ENCODE data around the gene GPR148.

Gene GPR148

GRCh38 chr2:130737592-130737991, 8.7 kb downstream of the GPR148 start:
- H4K8ac ChIP-seq (ENCODE audit: low read depth, low read length) = no peak overlapping the region
- no peak overlapping the region for H2AFZ ChIP-seq (ENCODE audit: low read length)
- H4K91ac ChIP-seq (ENCODE audit: low read depth, low read length, poor library complexity) = no peak overlapping the region
- H3K18ac ChIP-seq (ENCODE audit: low read length) = no peak overlapping the region
- no peak overlapping the region for H3K23ac ChIP-seq (ENCODE audit: low read depth, low read length, poor library complexity)
- WGBS, 2 donors (ENCODE audit: extremely low coverage in 2 of 2, insufficient read length in 2 of 2, insufficient replicate concordance in 1 of 2) = no CpG with 5 or more reads among the region's 14 CpGs
- H2BK120ac ChIP-seq (ENCODE audit: low read depth, low read length) = no peak overlapping the region
- H3K4me1 ChIP-seq (ENCODE audit: control insufficient read depth in 2 of 2, insufficient read depth in 1 of 2, low read depth in 1 of 2, low read length in 2 of 2) = peaks cover 0 to 2% of the 10 kb centered on the region in 2 donors
- H3K27ac ChIP-seq (replicated peaks; ENCODE audit: low read length) = no peak overlapping the region
- no peak overlapping the region for H3K4me2 ChIP-seq (ENCODE audit: insufficient read depth, low read length, poor library complexity, severe bottlenecking)
- peaks cover 0 to 2% of the 10 kb centered on the region in 2 donors for H3K9me3 ChIP-seq (replicated peaks in 1 of 2; ENCODE audit: control insufficient read depth in 2 of 2, insufficient read depth in 1 of 2, low read depth in 1 of 2, low read length in 2 of 2)
- no peaks in the 10 kb centered on the region for H3K79me1 ChIP-seq (ENCODE audit: low read depth, low read length)
- no peak overlapping the region for H3K9ac ChIP-seq (ENCODE audit: low read depth, low read length, poor library complexity)
- no peak overlapping the region for H2AK5ac ChIP-seq (ENCODE audit: low read depth, low read length)
- no peak overlapping the region for H2BK5ac ChIP-seq (ENCODE audit: low read length)
- H2BK12ac ChIP-seq (ENCODE audit: low read length) = no peak overlapping the region
- no peak overlapping the region for H3K4ac ChIP-seq (ENCODE audit: low read length)
- no peak overlapping the region for H3K14ac ChIP-seq (ENCODE audit: low read length)
- no peak overlapping the region for H3K4me3 ChIP-seq (ENCODE audit: low read length in 2 of 2)
- H2BK15ac ChIP-seq (ENCODE audit: low read length) = no peak overlapping the region
- H3K27me3 ChIP-seq (ENCODE audit: control insufficient read depth in 3 of 3, insufficient read depth in 3 of 3, low read depth in 1 of 3, low read length in 3 of 3) = no peaks in the 10 kb centered on the region
- no peak for DNase-seq (ENCODE audit: low spot score)
- no peaks in the 10 kb centered on the region for H3K36me3 ChIP-seq (replicated peaks in 1 of 2; ENCODE audit: control insufficient read depth in 2 of 2, insufficient read depth in 2 of 2, low read length in 2 of 2)

DNA sequence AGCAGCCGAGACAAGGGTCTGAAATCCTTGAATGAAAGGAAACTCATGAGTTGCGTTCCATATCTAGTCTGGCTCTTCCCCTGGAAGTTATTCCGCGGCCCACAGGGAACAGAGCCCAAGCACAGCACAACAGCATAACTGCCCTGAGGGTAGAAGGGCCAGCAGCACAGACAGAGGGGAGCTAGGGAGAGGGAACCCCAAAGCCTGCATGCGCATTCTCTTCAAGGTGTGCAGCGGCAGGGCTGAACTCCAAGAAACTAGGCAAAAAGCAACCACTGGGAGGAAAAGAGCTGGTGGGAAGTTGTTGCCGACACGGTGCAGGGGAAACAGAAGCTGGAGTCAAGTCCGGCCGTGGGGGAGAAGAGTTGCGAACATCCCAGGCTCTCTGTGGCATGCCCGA, 11.8 kb downstream of the GPR148 start:
- Histone ChIP-seq H3K4me1 (ENCODE audit: control insufficient read depth in 2 of 2, insufficient read depth in 1 of 2, low read depth in 1 of 2, low read length in 2 of 2) (peaks cover 0 to 5% of the 10 kb centered on the region in 2 donors), H4K91ac (ENCODE audit: low read depth, low read length, poor library complexity) (no peak overlapping the region), H3K9me3 (replicated peaks in 1 of 2; ENCODE audit: control insufficient read depth in 2 of 2, insufficient read depth in 1 of 2, low read depth in 1 of 2, low read length in 2 of 2) (no peaks in the 10 kb centered on the region), H3K27me3 (ENCODE audit: control insufficient read depth in 3 of 3, insufficient read depth in 3 of 3, low read depth in 1 of 3, low read length in 3 of 3) (no peaks in the 10 kb centered on the region), H2BK5ac (ENCODE audit: low read length) (no peak overlapping the region), H2BK15ac (ENCODE audit: low read length) (no peak overlapping the region), H3K9ac (ENCODE audit: low read depth, low read length, poor library complexity) (no peak overlapping the region), H3K18ac (ENCODE audit: low read length) (peak overlapping the region; percentile 64), H3K27ac (replicated peaks; ENCODE audit: low read length) (no peak overlapping the region), H3K14ac (ENCODE audit: low read length) (no peak overlapping the region), H3K23ac (ENCODE audit: low read depth, low read length, poor library complexity) (no peak overlapping the region), H3K4ac (ENCODE audit: low read length) (no peak overlapping the region), H3K4me3 (ENCODE audit: low read length in 2 of 2) (no peak overlapping the region), H2BK12ac (ENCODE audit: low read length) (no peak overlapping the region), H3K79me1 (ENCODE audit: low read depth, low read length) (no peaks in the 10 kb centered on the region), H2AFZ (ENCODE audit: low read length) (no peak overlapping the region), H2AK5ac (ENCODE audit: low read depth, low read length) (peak overlapping the region; percentile 37), H3K36me3 (replicated peaks in 1 of 2; ENCODE audit: control insufficient read depth in 2 of 2, insufficient read depth in 2 of 2, low read length in 2 of 2) (no peaks in the 10 kb centered on the region), H2BK120ac (ENCODE audit: low read depth, low read length) (no peak overlapping the region), H4K8ac (ENCODE audit: low read depth, low read length) (no peak overlapping the region), H3K4me2 (ENCODE audit: insufficient read depth, low read length, poor library complexity, severe bottlenecking) (no peak overlapping the region)
- no peak for DNase-seq (ENCODE audit: low spot score)
- no CpG with 5 or more reads among the region's 12 CpGs for WGBS, 2 donors (ENCODE audit: extremely low coverage in 2 of 2, insufficient read length in 2 of 2, insufficient replicate concordance in 1 of 2)

DNA sequence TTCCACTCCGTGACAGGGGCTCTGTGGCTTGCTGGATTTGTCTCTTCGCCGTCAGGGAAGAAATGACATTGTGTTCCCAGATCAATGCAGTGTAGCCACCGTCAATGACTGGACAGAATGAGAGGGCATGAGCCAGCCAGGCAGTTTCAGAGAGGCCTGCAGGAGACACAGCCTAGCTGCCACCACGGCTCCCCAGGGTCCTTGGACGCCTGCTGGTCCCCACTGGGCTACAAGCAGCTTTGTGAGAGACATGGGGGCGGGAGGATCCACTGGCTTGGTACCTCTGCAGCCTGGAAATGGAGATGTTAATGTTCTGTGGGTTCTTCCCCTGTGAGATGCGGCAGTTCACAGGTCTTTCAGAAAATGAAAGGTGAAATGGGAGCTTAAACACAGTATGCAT, 14.4 kb downstream of the GPR148 start:
- no peak for DNase-seq (ENCODE audit: low spot score)

DNA sequence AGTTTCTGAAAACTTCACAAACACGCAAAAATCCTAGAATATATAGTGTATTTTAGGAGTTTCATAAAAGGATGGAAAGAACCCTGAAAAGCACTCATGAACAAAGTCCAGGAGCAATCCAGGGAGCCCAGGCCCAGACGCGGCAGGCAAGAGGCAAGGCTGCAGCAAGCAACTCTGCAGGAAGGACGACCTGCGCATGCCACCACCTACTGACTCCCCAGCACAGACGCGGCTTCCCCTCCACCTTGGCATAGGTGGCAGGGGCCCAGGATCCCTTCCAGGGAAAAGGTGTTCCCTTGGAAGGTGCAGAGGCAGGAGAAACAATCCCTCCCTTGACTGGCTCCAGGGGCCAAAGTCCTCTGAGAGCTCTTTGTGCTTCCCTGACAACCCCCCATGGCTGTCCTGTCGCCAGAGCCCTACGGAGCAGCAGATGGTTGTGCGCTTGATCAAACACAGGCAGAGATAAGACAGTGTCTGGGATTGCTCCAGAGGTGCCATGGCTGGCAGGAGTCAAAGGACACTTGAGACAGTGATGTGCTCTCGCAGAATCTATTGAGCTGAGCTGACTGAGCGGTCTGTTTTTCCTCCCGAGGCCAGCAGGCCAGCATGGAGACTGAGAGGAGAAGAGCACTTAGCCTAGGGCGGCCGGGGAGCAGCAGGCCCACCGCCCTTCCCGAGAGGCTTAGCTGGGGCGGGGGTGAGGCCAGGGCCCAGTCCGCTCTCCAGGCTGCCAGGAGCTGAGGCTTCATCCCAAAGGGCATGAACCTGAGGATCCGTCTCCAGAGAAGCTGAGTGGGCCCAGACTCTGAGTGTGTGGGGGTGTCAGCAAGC, 15.6 kb downstream of the GPR148 start:
- no peak overlapping the region for H3K27ac ChIP-seq (replicated peaks; ENCODE audit: low read length)
- no peaks in the 10 kb centered on the region for H3K36me3 ChIP-seq (replicated peaks in 1 of 2; ENCODE audit: control insufficient read depth in 2 of 2, insufficient read depth in 2 of 2, low read length in 2 of 2)
- DNase-seq (ENCODE audit: low spot score) = no peak
- no peak overlapping the region for H2AK5ac ChIP-seq (ENCODE audit: low read depth, low read length)
- no CpG with 5 or more reads among the region's 20 CpGs for WGBS, 2 donors (ENCODE audit: extremely low coverage in 2 of 2, insufficient read length in 2 of 2, insufficient replicate concordance in 1 of 2)
- no peaks in the 10 kb centered on the region for H3K27me3 ChIP-seq (ENCODE audit: control insufficient read depth in 3 of 3, insufficient read depth in 3 of 3, low read depth in 1 of 3, low read length in 3 of 3)
- no peak overlapping the region for H2BK12ac ChIP-seq (ENCODE audit: low read length)
- H3K9me3 ChIP-seq (replicated peaks in 1 of 2; ENCODE audit: control insufficient read depth in 2 of 2, insufficient read depth in 1 of 2, low read depth in 1 of 2, low read length in 2 of 2) = no peaks in the 10 kb centered on the region
- H3K4me3 ChIP-seq (ENCODE audit: low read length in 2 of 2) = peak overlapping the region in 1 of 2 donors; percentile 16
- no peak overlapping the region for H2BK5ac ChIP-seq (ENCODE audit: low read length)
- peak overlapping the region; percentile 60 for H3K9ac ChIP-seq (ENCODE audit: low read depth, low read length, poor library complexity)
- no peak overlapping the region for H2AFZ ChIP-seq (ENCODE audit: low read length)
- H4K8ac ChIP-seq (ENCODE audit: low read depth, low read length) = no peak overlapping the region
- H3K4ac ChIP-seq (ENCODE audit: low read length) = no peak overlapping the region
- H4K91ac ChIP-seq (ENCODE audit: low read depth, low read length, poor library complexity) = no peak overlapping the region
- peaks cover 0 to 5% of the 10 kb centered on the region in 2 donors for H3K4me1 ChIP-seq (ENCODE audit: control insufficient read depth in 2 of 2, insufficient read depth in 1 of 2, low read depth in 1 of 2, low read length in 2 of 2)
- no peak overlapping the region for H2BK120ac ChIP-seq (ENCODE audit: low read depth, low read length)
- no peak overlapping the region for H3K23ac ChIP-seq (ENCODE audit: low read depth, low read length, poor library complexity)
- H3K4me2 ChIP-seq (ENCODE audit: insufficient read depth, low read length, poor library complexity, severe bottlenecking) = no peak overlapping the region
- no peak overlapping the region for H3K18ac ChIP-seq (ENCODE audit: low read length)
- no peak overlapping the region for H3K14ac ChIP-seq (ENCODE audit: low read length)
- no peaks in the 10 kb centered on the region for H3K79me1 ChIP-seq (ENCODE audit: low read depth, low read length)
- H2BK15ac ChIP-seq (ENCODE audit: low read length) = peak overlapping the region; percentile 94

More for the DNA sequence above, 14.4 kb downstream of the GPR148 start:
- H2BK12ac ChIP-seq (ENCODE audit: low read length) = no peak overlapping the region
- no peak overlapping the region for H3K4me3 ChIP-seq (ENCODE audit: low read length in 2 of 2)
- H3K4ac ChIP-seq (ENCODE audit: low read length) = no peak overlapping the region
- H2BK5ac ChIP-seq (ENCODE audit: low read length) = no peak overlapping the region
- H3K27ac ChIP-seq (replicated peaks; ENCODE audit: low read length) = no peak overlapping the region
- H3K27me3 ChIP-seq (ENCODE audit: control insufficient read depth in 3 of 3, insufficient read depth in 3 of 3, low read depth in 1 of 3, low read length in 3 of 3) = no peaks in the 10 kb centered on the region
- no peaks in the 10 kb centered on the region for H3K9me3 ChIP-seq (replicated peaks in 1 of 2; ENCODE audit: control insufficient read depth in 2 of 2, insufficient read depth in 1 of 2, low read depth in 1 of 2, low read length in 2 of 2)
- H3K36me3 ChIP-seq (replicated peaks in 1 of 2; ENCODE audit: control insufficient read depth in 2 of 2, insufficient read depth in 2 of 2, low read length in 2 of 2) = no peaks in the 10 kb centered on the region
- H3K18ac ChIP-seq (ENCODE audit: low read length) = no peak overlapping the region
- no peak overlapping the region for H3K9ac ChIP-seq (ENCODE audit: low read depth, low read length, poor library complexity)
- H3K14ac ChIP-seq (ENCODE audit: low read length) = no peak overlapping the region
- no peak overlapping the region for H2AFZ ChIP-seq (ENCODE audit: low read length)
- no peak overlapping the region for H2AK5ac ChIP-seq (ENCODE audit: low read depth, low read length)
- peaks cover 0 to 5% of the 10 kb centered on the region in 2 donors for H3K4me1 ChIP-seq (ENCODE audit: control insufficient read depth in 2 of 2, insufficient read depth in 1 of 2, low read depth in 1 of 2, low read length in 2 of 2)
- H4K8ac ChIP-seq (ENCODE audit: low read depth, low read length) = no peak overlapping the region
- H4K91ac ChIP-seq (ENCODE audit: low read depth, low read length, poor library complexity) = no peak overlapping the region
- no peak overlapping the region for H3K23ac ChIP-seq (ENCODE audit: low read depth, low read length, poor library complexity)
- H3K79me1 ChIP-seq (ENCODE audit: low read depth, low read length) = no peaks in the 10 kb centered on the region
- no peak overlapping the region for H2BK120ac ChIP-seq (ENCODE audit: low read depth, low read length)
- peak overlapping the region; percentile 45 for H2BK15ac ChIP-seq (ENCODE audit: low read length)
- WGBS, 2 donors (ENCODE audit: extremely low coverage in 2 of 2, insufficient read length in 2 of 2, insufficient replicate concordance in 1 of 2) = no CpG with 5 or more reads among the region's 8 CpGs
- H3K4me2 ChIP-seq (ENCODE audit: insufficient read depth, low read length, poor library complexity, severe bottlenecking) = no peak overlapping the region

Data from neuronal stem cell (in vitro differentiated cells).